Measurements from ENCODE around the gene SHB.
"Not testable (repeated sequence)": the region's sequence is repeated elsewhere in the genome, so short reads cannot be mapped to it uniquely, and the experiment has no call there.

Gene SHB

GRCh38 chr9:38064842-38065368, 4.1 kb downstream of the SHB start:
- no peak for DNase-seq (ENCODE audit: extremely low read depth in 1 of 2, low read depth in 1 of 2)

- no peak for DNase-seq (ENCODE audit: extremely low read depth in 1 of 2, low read depth in 1 of 2)
Observed at GRCh38 chr9:38063363-38063707, 5.7 kb downstream of the SHB start.

GRCh38 chr9:38062498-38063362, 6.3 kb downstream of the SHB start:
- no peak for DNase-seq (ENCODE audit: extremely low read depth in 1 of 2, low read depth in 1 of 2)

GRCh38 chr9:38062106-38062497, 6.9 kb downstream of the SHB start:
- DNase-seq (ENCODE audit: extremely low read depth in 1 of 2, low read depth in 1 of 2) = no peak

- DNase-seq (ENCODE audit: extremely low read depth in 1 of 2, low read depth in 1 of 2) = no peak
Observed at GRCh38 chr9:38061326-38061977, 7.6 kb downstream of the SHB start.

- no peak for DNase-seq (ENCODE audit: extremely low read depth in 1 of 2, low read depth in 1 of 2)
Observed at GRCh38 chr9:38060681-38061080, 8.3 kb downstream of the SHB start.

GRCh38 chr9:38059233-38059936, 9.6 kb downstream of the SHB start:
- no peak for DNase-seq (ENCODE audit: extremely low read depth in 1 of 2, low read depth in 1 of 2)

GRCh38 chr9:38058452-38059232, 10.4 kb downstream of the SHB start:
- DNase-seq (ENCODE audit: extremely low read depth in 1 of 2, low read depth in 1 of 2) = no peak

- no peak for DNase-seq (ENCODE audit: extremely low read depth in 1 of 2, low read depth in 1 of 2)
Observed at GRCh38 chr9:38057416-38058195, 11.4 kb downstream of the SHB start.

GRCh38 chr9:38054653-38055052, 14.4 kb downstream of the SHB start:
- DNase-seq (ENCODE audit: extremely low read depth in 1 of 2, low read depth in 1 of 2) = no peak

GRCh38 chr9:38053697-38054461, 15.1 kb downstream of the SHB start:
- no peak for DNase-seq (ENCODE audit: extremely low read depth in 1 of 2, low read depth in 1 of 2)

- no peak for DNase-seq (ENCODE audit: extremely low read depth in 1 of 2, low read depth in 1 of 2)
Observed at GRCh38 chr9:38051780-38052546, 17.1 kb downstream of the SHB start.

- no peak for DNase-seq (ENCODE audit: extremely low read depth in 1 of 2, low read depth in 1 of 2)
Observed at GRCh38 chr9:38048316-38048969, 20.6 kb downstream of the SHB start.

- no peak for DNase-seq (ENCODE audit: extremely low read depth in 1 of 2, low read depth in 1 of 2)
Observed at GRCh38 chr9:38047301-38048251, 21.5 kb downstream of the SHB start.

GRCh38 chr9:38046661-38047300, 22.2 kb downstream of the SHB start:
- no peak for DNase-seq (ENCODE audit: extremely low read depth in 1 of 2, low read depth in 1 of 2)

GRCh38 chr9:38045939-38046338, 23.1 kb downstream of the SHB start:
- not testable (repeated sequence) for DNase-seq (ENCODE audit: extremely low read depth in 1 of 2, low read depth in 1 of 2)

Measured in stimulated activated CD8-positive, alpha-beta memory T cell treated with anti-CD3 and anti-CD28 coated beads, Interleukin-7, amount 100 ng/mL, for 48 hours (primary cell).